B cell (primary cell): ENCODE results near the gene CSMD2. TPM values are rescaled to one million over a fixed set of nuclear protein-coding genes. Genes with fewer than 3 reads are reported as not detected.

Source experiments
- ATAC-seq: fragments of 200-7000 bp; cut with Tn5 transposase; one replicate; pipeline ENCODE4 v1.10.0; 2021; ENCODE audit warnings: low read depth, mild to moderate bottlenecking, moderate number of reproducible peaks, moderate library complexity
- CTCF ChIA-PET: fragments of 350-600 bp; sonication (Branson Sonifier 250); formaldehyde crosslinking; loops from one replicate; lab custom pipeline; 2021; ENCODE audit warnings: antibody characterized with exemption, inconsistent platforms; lab: Charles Lee
- POLR2A ChIA-PET: fragments of 350-600 bp; sonication (Branson Sonifier 250); formaldehyde crosslinking; loops from one replicate; lab custom pipeline; 2021; ENCODE audit warnings: antibody characterized with exemption; lab: Charles Lee
- DNase-seq: peaks from one replicate; pipeline ENCODE4 v3.0.0; 2013
- H2AFZ ChIP-seq: 2 replicates; pipeline ENCODE4 v1.6.1; 2012; ENCODE audit warnings: mild to moderate bottlenecking, low read depth, low read length; ENCODE audit not compliant: insufficient read depth, poor library complexity, severe bottlenecking
- H3K27ac ChIP-seq, 2 donors: 1 replicate in 1 of 2; 2 replicates in 1 of 2; pipeline ENCODE4 v1.5.1; 2012 to 2013; ENCODE audit warnings: low read length in 2 of 2, mild to moderate bottlenecking in 2 of 2, moderate library complexity in 1 of 2
- H3K27me3 ChIP-seq, 4 experiments: fragments of 200-600 bp in 1 of 4; sonication (generic) in 1 of 4; replicated peaks in 1 of 4; 1 replicate in 2 of 4; 2 replicates in 2 of 4; pipeline versions ENCODE4 v1.6.1 to v1.7.0; 2013 to 2016; ENCODE audit warnings: low read length in 3 of 4, mild to moderate bottlenecking in 2 of 4, mixed read lengths in 1 of 4, moderate library complexity in 1 of 4; ENCODE audit not compliant: insufficient read depth in 4 of 4, control insufficient read depth in 3 of 4; ENCODE audit errors: control extremely low read depth in 1 of 4
- H3K36me3 ChIP-seq, 2 experiments: replicated peaks in 1 of 2; 1 replicate in 1 of 2; 2 replicates in 1 of 2; pipeline versions ENCODE4 v1.6.1 to v1.7.1; 2013; ENCODE audit warnings: low read length in 1 of 2; ENCODE audit not compliant: insufficient read depth in 2 of 2, control insufficient read depth in 1 of 2; ENCODE audit errors: control extremely low read depth in 1 of 2, extremely low read depth in 1 of 2
- H3K4me1 ChIP-seq, 2 donors: fragments of 200-600 bp in 1 of 2; sonication (generic) in 1 of 2; 1 replicate in 1 of 2; 2 replicates in 1 of 2; pipeline versions ENCODE4 v1.5.1 to v1.6.1; 2013 to 2017; ENCODE audit warnings: low read length in 2 of 2; ENCODE audit not compliant: control insufficient read depth in 2 of 2, insufficient read depth in 2 of 2
- H3K4me2 ChIP-seq: replicated peaks from 2 replicates; pipeline ENCODE3; 2012; ENCODE audit warnings: mild to moderate bottlenecking, low read depth, low read length; ENCODE audit not compliant: poor library complexity, severe bottlenecking
- H3K4me3 ChIP-seq, 5 experiments: fragments of 200-600 bp in 1 of 5; sonication (generic) in 1 of 5; 1 replicate in 3 of 5; 2 replicates in 2 of 5; pipeline versions ENCODE4 v1.5.1 to v1.7.0; 2011 to 2016; ENCODE audit warnings: low read length in 4 of 5, mild to moderate bottlenecking in 4 of 5, low read depth in 2 of 5, control low read depth in 1 of 5, moderate library complexity in 1 of 5; ENCODE audit not compliant: insufficient read depth in 1 of 5; ENCODE audit errors: control extremely low read depth in 1 of 5, extremely low read depth in 1 of 5
- H3K79me2 ChIP-seq: fragments of 200-600 bp; sonication (generic); one replicate; pipeline ENCODE4 v1.6.0; 2016; ENCODE audit warnings: low read length; ENCODE audit not compliant: control insufficient read depth, insufficient read depth
- H3K9ac ChIP-seq: fragments of 200-600 bp; sonication (generic); 2 replicates; pipeline ENCODE4 v1.6.1; 2017; ENCODE audit warnings: mild to moderate bottlenecking, low read length, moderate library complexity
- H3K9me3 ChIP-seq, 3 donors: one replicate each; pipeline versions ENCODE4 v1.6.1 to v1.7.1; 2013; ENCODE audit warnings: low read length in 2 of 3; ENCODE audit not compliant: control insufficient read depth in 2 of 3, insufficient read depth in 1 of 3; ENCODE audit errors: control extremely low read depth in 1 of 3
- H4K20me1 ChIP-seq: 2 replicates; pipeline ENCODE4 v1.6.0; 2012; ENCODE audit warnings: mild to moderate bottlenecking, low read length; ENCODE audit not compliant: insufficient read depth, control insufficient read depth, poor library complexity, severe bottlenecking
- H3K27ac Mint-ChIP-seq: one replicate; pipeline ENCODE4 v1.8.0; 2021; ENCODE audit warnings: mixed read lengths
- H3K27me3 Mint-ChIP-seq: one replicate; pipeline ENCODE4 v1.8.0; 2021; ENCODE audit warnings: mixed read lengths
- H3K4me1 Mint-ChIP-seq: one replicate; pipeline ENCODE4 v1.8.0; 2021; ENCODE audit warnings: mixed read lengths
- H3K4me3 Mint-ChIP-seq: one replicate; pipeline ENCODE4 v1.8.0; 2021; ENCODE audit warnings: mixed read lengths
- H3K9me3 Mint-ChIP-seq: one replicate; pipeline ENCODE4 v1.8.0; 2022; ENCODE audit warnings: mixed read lengths; ENCODE audit not compliant: insufficient read depth
- CTCF ChIP-seq: fragments of 200-600 bp; IDR thresholded peaks from one replicate; pipeline ENCODE4 v1.8.0; 2022; ENCODE audit warnings: antibody characterized with exemption, mild to moderate bottlenecking
- EZH2 ChIP-seq: IDR thresholded peaks from 2 replicates; pipeline ENCODE4 v1.6.1; 2012; ENCODE audit warnings: borderline replicate concordance, low read depth, mild to moderate bottlenecking, moderate library complexity, low read length; ENCODE audit not compliant: insufficient read depth, poor library complexity, severe bottlenecking
- WGBS: methylation state at CpG from one replicate; pipeline ENCODE4 v1.1.5; 2013; ENCODE audit warnings: missing lambda C conversion rate; ENCODE audit not compliant: insufficient coverage; 5-methylcytosine and 5-hydroxymethylcytosine counted together
- intact Hi-C: fragments of 100-400 bp; cut with micrococcal nuclease; formaldehyde crosslinking; loops from one replicate; pipeline ENCODE4 v1.10.0; 2022
- polyA plus RNA-seq: library from polyadenylated mRNA; depleted of rRNA; stranded (reverse); fragments of >200 nt; gene quantifications from 2 replicates; pipeline ENCODE4 v1.2.3, GENCODE V29; 2012
- total RNA-seq, 2 donors: library from RNA; stranded (reverse); fragments of 120-200 nt in 1 of 2; gene quantifications; 1 replicate in 1 of 2; 2 replicates in 1 of 2; pipeline versions ENCODE4 v1.2.3 to v1.2.4, GENCODE V29; 2013 to 2022

The CSMD2 gene
- total and polyA plus RNA-seq, 2 donors (not counting 1 experiment from before 2014, with no cell fraction given) = not detected

- Mint-ChIP-seq H3K9me3 (no peaks in the 10 kb centered on the region), H3K4me1 (no peaks in the 10 kb centered on the region), H3K27ac (no peak overlapping the region), H3K4me3 (no peak overlapping the region), H3K27me3 (peaks cover 10% of the 10 kb centered on the region)
- CTCF ChIA-PET = no interaction called here
- intact Hi-C loops = no loop called here
- H3K4me3 ChIP-seq = no peak overlapping the region
- WGBS = 84% methylated on average over 3 of the region's 3 CpGs
- no peaks in the 10 kb centered on the region for H3K36me3 ChIP-seq
- POLR2A ChIA-PET = no interaction called here
- no peak overlapping the region for H3K4me2 ChIP-seq
- no peak overlapping the region for H3K9ac ChIP-seq
- no peaks in the 10 kb centered on the region for H3K4me1 ChIP-seq
- no peak for TF ChIP-seq CTCF
- TF ChIP-seq EZH2 = no peak
- no peak overlapping the region for H3K27ac ChIP-seq
- no peaks in the 10 kb centered on the region for H3K27me3 ChIP-seq
- no peaks in the 10 kb centered on the region for H3K9me3 ChIP-seq
- no peaks in the 10 kb centered on the region for H4K20me1 ChIP-seq
- H3K79me2 ChIP-seq = no peaks in the 10 kb centered on the region
- H2AFZ ChIP-seq = no peak overlapping the region
- no peak for ATAC-seq
- no peak for DNase-seq
Measured at GRCh38 chr1:33716976-33717688, 447.9 kb downstream of the CSMD2 start.

GRCh38 chr1:33715195-33715811, 449.7 kb downstream of the CSMD2 start:
- intact Hi-C loops = no loop called here
- Mint-ChIP-seq H3K4me3 (no peak overlapping the region), H3K9me3 (no peaks in the 10 kb centered on the region), H3K27me3 (peaks cover 10% of the 10 kb centered on the region), H3K4me1 (no peaks in the 10 kb centered on the region), H3K27ac (no peak overlapping the region)
- ChIA-PET POLR2A (no interaction called here), CTCF (no interaction called here)
- Histone ChIP-seq H3K9ac (no peak overlapping the region), H3K4me2 (no peak overlapping the region), H3K9me3 (no peaks in the 10 kb centered on the region), H3K4me1 (no peaks in the 10 kb centered on the region), H3K4me3 (no peak overlapping the region), H4K20me1 (no peaks in the 10 kb centered on the region), H3K79me2 (no peaks in the 10 kb centered on the region), H2AFZ (no peak overlapping the region), H3K27me3 (peaks cover 0 to 6% (median 0%) of the 10 kb centered on the region in 4 experiments), H3K36me3 (no peaks in the 10 kb centered on the region), H3K27ac (no peak overlapping the region)
- TF ChIP-seq EZH2 = no peak
- no peak for TF ChIP-seq CTCF
- WGBS = 89% methylated on average over 4 of the region's 7 CpGs
- DNase-seq (no peak), ATAC-seq (no peak)
